ENCODE results near the gene TAF15.

TAF15 gene

GRCh38 chr17:35855965-35856364 lies 46.7 kb downstream of the TAF15 start:
- Histone ChIP-seq H3K9me2 (replicated peaks; ENCODE audit: insufficient read depth, low read length) (no peaks in the 10 kb centered on the region), H3K27ac (ENCODE audit: low read length) (no peak overlapping the region), H3K9ac (ENCODE audit: low read length) (no peak overlapping the region), H3K36me3 (replicated peaks; ENCODE audit: insufficient read depth, low read length) (no peaks in the 10 kb centered on the region), H3K4me3 (ENCODE audit: low read length) (no peak overlapping the region), H3K79me2 (ENCODE audit: low read length) (no peaks in the 10 kb centered on the region), H3K9me3 (replicated peaks; ENCODE audit: insufficient read depth, low read length) (no peaks in the 10 kb centered on the region), H3K4me1 (ENCODE audit: low read length) (no peaks in the 10 kb centered on the region), H2AFZ (ENCODE audit: low read length) (no peak overlapping the region), H4K20me1 (ENCODE audit: insufficient read depth, low read length) (no peaks in the 10 kb centered on the region), H3K27me3 (replicated peaks; ENCODE audit: insufficient read depth, low read length) (no peaks in the 10 kb centered on the region), H3K4me2 (ENCODE audit: low read depth, low read length) (no peak overlapping the region), H3F3A (ENCODE audit: insufficient read depth, low read length) (no peaks in the 10 kb centered on the region)
- TF ChIP-seq EZH2phosphoT487 (IDR thresholded peaks at IDR 0.05; ENCODE audit: low read length) (no peak), CTCF (IDR thresholded peaks at IDR 0.05; ENCODE audit: low read length) (no peak), EZH2 (optimal IDR thresholded peaks at IDR 0.05; ENCODE audit: low read depth, low read length) (no peak)
- DNase-seq, result no peak

- H3K4me3 ChIP-seq (ENCODE audit: low read length), result no peak overlapping the region
- no peak overlapping the region for H3K27ac ChIP-seq (ENCODE audit: low read length)
These were observed 47.3 kb downstream of the TAF15 start for GRCh38 chr17:35856603-35857002.

GRCh38 chr17:35864853-35865252 lies 55.6 kb downstream of the TAF15 start:
- Histone ChIP-seq H3K4me1 (ENCODE audit: low read length) (no peaks in the 10 kb centered on the region), H3K9ac (ENCODE audit: low read length) (no peak overlapping the region), H3F3A (ENCODE audit: insufficient read depth, low read length) (no peaks in the 10 kb centered on the region), H3K4me3 (ENCODE audit: low read length) (no peak overlapping the region), H3K79me2 (ENCODE audit: low read length) (no peaks in the 10 kb centered on the region), H3K27me3 (replicated peaks; ENCODE audit: insufficient read depth, low read length) (no peaks in the 10 kb centered on the region), H4K20me1 (ENCODE audit: insufficient read depth, low read length) (no peaks in the 10 kb centered on the region), H3K9me3 (replicated peaks; ENCODE audit: insufficient read depth, low read length) (no peaks in the 10 kb centered on the region), H3K36me3 (replicated peaks; ENCODE audit: insufficient read depth, low read length) (no peaks in the 10 kb centered on the region), H3K4me2 (ENCODE audit: low read depth, low read length) (no peak overlapping the region), H3K9me2 (replicated peaks; ENCODE audit: insufficient read depth, low read length) (no peaks in the 10 kb centered on the region), H3K27ac (ENCODE audit: low read length) (no peak overlapping the region), H2AFZ (ENCODE audit: low read length) (no peak overlapping the region)
- TF ChIP-seq EZH2phosphoT487 (IDR thresholded peaks at IDR 0.05; ENCODE audit: low read length), result no peak
- no peak for TF ChIP-seq EZH2 (optimal IDR thresholded peaks at IDR 0.05; ENCODE audit: low read depth, low read length)
- no peak for TF ChIP-seq CTCF (IDR thresholded peaks at IDR 0.05; ENCODE audit: low read length)
- no peak for DNase-seq

More at GRCh38 chr17:35856603-35857002, 47.3 kb downstream of the TAF15 start:
- Histone ChIP-seq H3K9me2 (replicated peaks; ENCODE audit: insufficient read depth, low read length) (no peaks in the 10 kb centered on the region), H3K27me3 (replicated peaks; ENCODE audit: insufficient read depth, low read length) (no peaks in the 10 kb centered on the region), H3K9me3 (replicated peaks; ENCODE audit: insufficient read depth, low read length) (no peaks in the 10 kb centered on the region), H3K79me2 (ENCODE audit: low read length) (no peaks in the 10 kb centered on the region), H3K36me3 (replicated peaks; ENCODE audit: insufficient read depth, low read length) (no peaks in the 10 kb centered on the region), H3K9ac (ENCODE audit: low read length) (no peak overlapping the region), H3K4me2 (ENCODE audit: low read depth, low read length) (no peak overlapping the region), H2AFZ (ENCODE audit: low read length) (no peak overlapping the region), H3F3A (ENCODE audit: insufficient read depth, low read length) (no peaks in the 10 kb centered on the region), H4K20me1 (ENCODE audit: insufficient read depth, low read length) (no peaks in the 10 kb centered on the region), H3K4me1 (ENCODE audit: low read length) (no peaks in the 10 kb centered on the region)
- TF ChIP-seq EZH2phosphoT487 (IDR thresholded peaks at IDR 0.05; ENCODE audit: low read length), result no peak
- DNase-seq, result no peak

- Histone ChIP-seq H3K4me2 (ENCODE audit: low read depth, low read length) (no peak overlapping the region), H3F3A (ENCODE audit: insufficient read depth, low read length) (no peaks in the 10 kb centered on the region), H3K4me1 (ENCODE audit: low read length) (no peaks in the 10 kb centered on the region), H3K27me3 (replicated peaks; ENCODE audit: insufficient read depth, low read length) (no peaks in the 10 kb centered on the region), H3K9me2 (replicated peaks; ENCODE audit: insufficient read depth, low read length) (no peaks in the 10 kb centered on the region), H3K9ac (ENCODE audit: low read length) (no peak overlapping the region), H3K79me2 (ENCODE audit: low read length) (no peaks in the 10 kb centered on the region), H3K4me3 (ENCODE audit: low read length) (no peak overlapping the region), H3K9me3 (replicated peaks; ENCODE audit: insufficient read depth, low read length) (no peaks in the 10 kb centered on the region), H3K27ac (ENCODE audit: low read length) (no peak overlapping the region), H3K36me3 (replicated peaks; ENCODE audit: insufficient read depth, low read length) (no peaks in the 10 kb centered on the region), H4K20me1 (ENCODE audit: insufficient read depth, low read length) (no peaks in the 10 kb centered on the region), H2AFZ (ENCODE audit: low read length) (no peak overlapping the region)
- DNase-seq, result no peak
- TF ChIP-seq EZH2phosphoT487 (IDR thresholded peaks at IDR 0.05; ENCODE audit: low read length) (no peak), EZH2 (optimal IDR thresholded peaks at IDR 0.05; ENCODE audit: low read depth, low read length) (no peak), CTCF (IDR thresholded peaks at IDR 0.05; ENCODE audit: low read length) (no peak)
These were observed 56.4 kb downstream of the TAF15 start for GRCh38 chr17:35865412-35866340.

Data from MM.1S (cell line).